Measurements from ENCODE around the gene RAMP3.

DNA sequence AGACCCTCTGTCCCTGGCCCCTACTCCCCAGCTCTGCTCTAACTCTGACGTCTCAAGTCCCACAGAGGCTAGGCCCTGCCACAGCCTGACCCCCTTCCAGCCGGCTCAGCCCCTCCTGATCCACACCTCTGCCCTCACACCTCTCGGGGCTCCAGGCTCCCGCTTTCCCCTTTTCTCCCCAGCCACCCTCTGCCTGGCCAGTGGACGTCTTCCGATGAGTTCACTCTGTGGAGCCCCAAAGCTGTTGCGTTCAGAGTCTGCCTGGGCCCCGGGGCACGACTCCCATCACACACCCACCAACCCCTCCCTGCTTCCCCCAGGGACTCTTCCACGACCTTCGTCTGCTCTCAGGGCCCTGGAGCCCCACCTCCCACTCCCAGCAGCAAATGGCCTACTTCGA, 27.7 kb upstream of the RAMP3 start:
- TF ChIP-seq, protein P1, sequence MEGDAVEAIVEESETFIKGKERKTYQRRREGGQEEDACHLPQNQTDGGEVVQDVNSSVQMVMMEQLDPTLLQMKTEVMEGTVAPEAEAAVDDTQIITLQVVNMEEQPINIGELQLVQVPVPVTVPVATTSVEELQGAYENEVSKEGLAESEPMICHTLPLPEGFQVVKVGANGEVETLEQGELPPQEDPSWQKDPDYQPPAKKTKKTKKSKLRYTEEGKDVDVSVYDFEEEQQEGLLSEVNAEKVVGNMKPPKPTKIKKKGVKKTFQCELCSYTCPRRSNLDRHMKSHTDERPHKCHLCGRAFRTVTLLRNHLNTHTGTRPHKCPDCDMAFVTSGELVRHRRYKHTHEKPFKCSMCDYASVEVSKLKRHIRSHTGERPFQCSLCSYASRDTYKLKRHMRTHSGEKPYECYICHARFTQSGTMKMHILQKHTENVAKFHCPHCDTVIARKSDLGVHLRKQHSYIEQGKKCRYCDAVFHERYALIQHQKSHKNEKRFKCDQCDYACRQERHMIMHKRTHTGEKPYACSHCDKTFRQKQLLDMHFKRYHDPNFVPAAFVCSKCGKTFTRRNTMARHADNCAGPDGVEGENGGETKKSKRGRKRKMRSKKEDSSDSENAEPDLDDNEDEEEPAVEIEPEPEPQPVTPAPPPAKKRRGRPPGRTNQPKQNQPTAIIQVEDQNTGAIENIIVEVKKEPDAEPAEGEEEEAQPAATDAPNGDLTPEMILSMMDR (IDR thresholded peaks at IDR 0.05): no peak
- TF ChIP-seq POLR2A (IDR thresholded peaks at IDR 0.05): no peak
